SU-DHL-6 (cell line): ENCODE measurements around the gene ATP13A1.

Source experiments
- H2AFZ ChIP-seq: fragments of 200-600 bp; sonication (generic); 2 replicates; pipeline ENCODE4 v1.6.1; 2014; ENCODE audit warnings: low read depth, mild to moderate bottlenecking, moderate library complexity, mixed read lengths, antibody characterized with exemption, low read length; ENCODE audit not compliant: severe bottlenecking
- H3F3A ChIP-seq: fragments of 200-600 bp; shearing (Covaris generic); 2 replicates; pipeline ENCODE4 v1.6.0; 2016; ENCODE audit warnings: antibody characterized with exemption, mild to moderate bottlenecking; ENCODE audit not compliant: insufficient read depth
- H3K27ac ChIP-seq: fragments of 200-600 bp; sonication (generic); 2 replicates; pipeline ENCODE4 v1.5.1; 2016; ENCODE audit warnings: low read depth, mild to moderate bottlenecking, low read length, moderate library complexity, mixed read lengths
- H3K27me3 ChIP-seq: fragments of 200-600 bp; sonication (generic), shearing (Covaris generic); 2 replicates; pipeline ENCODE4 v1.6.0; 2014; ENCODE audit warnings: mild to moderate bottlenecking, low read length
- H3K36me3 ChIP-seq: fragments of 200-600 bp; sonication (generic); 2 replicates; pipeline ENCODE4 v1.6.1; 2014; ENCODE audit warnings: mild to moderate bottlenecking, low read length, mixed read lengths
- H3K4me2 ChIP-seq: fragments of 300-600, 200-600 bp; shearing (Covaris generic), sonication (generic); 2 replicates; pipeline ENCODE4 v1.6.0; 2014; ENCODE audit warnings: low read length, low read depth, mild to moderate bottlenecking; ENCODE audit not compliant: poor library complexity, severe bottlenecking
- H3K4me3 ChIP-seq: fragments of 200-600 bp; sonication (generic); 2 replicates; pipeline ENCODE4 v1.5.1; 2014; ENCODE audit warnings: antibody characterized with exemption, low read length, mild to moderate bottlenecking, mixed read lengths; ENCODE audit not compliant: insufficient read depth, poor library complexity, severe bottlenecking
- H3K79me2 ChIP-seq: fragments of 200-600 bp; sonication (generic); 2 replicates; pipeline ENCODE4 v1.6.1; 2014; ENCODE audit warnings: mild to moderate bottlenecking, low read length, moderate library complexity; ENCODE audit not compliant: insufficient read depth
- H3K9ac ChIP-seq: fragments of 200-600 bp; sonication (generic); 2 replicates; pipeline ENCODE4 v1.7.0; 2014; ENCODE audit warnings: mild to moderate bottlenecking, low read length
- H3K9me2 ChIP-seq: fragments of 200-600 bp; sonication (generic); replicated peaks from 2 replicates; pipeline ENCODE4 v1.6.1; 2014; ENCODE audit warnings: low read length; ENCODE audit not compliant: insufficient read depth
- H3K9me3 ChIP-seq: fragments of 200-600 bp; sonication (generic); 2 replicates; pipeline ENCODE4 v1.6.1; 2014; ENCODE audit warnings: low read length, mixed read lengths; ENCODE audit not compliant: insufficient read depth
- H4K20me1 ChIP-seq: fragments of 200-600 bp; sonication (generic); 2 replicates; pipeline ENCODE4 v1.6.1; 2014; ENCODE audit warnings: low read depth, mild to moderate bottlenecking, antibody characterized with exemption, low read length, moderate library complexity, mixed read lengths
- EZH2phosphoT487 ChIP-seq: fragments of 200-600 bp; sonication (generic), shearing (Covaris generic); conservative IDR thresholded peaks from 2 replicates; pipeline ENCODE4 v1.6.1; 2018; ENCODE audit warnings: mild to moderate bottlenecking, antibody characterized with exemption, low read length, moderate library complexity, mixed read lengths
- TF ChIP-seq, protein P1 (sequence below): fragments of 200-600 bp; sonication (generic); IDR thresholded peaks from one replicate; pipeline ENCODE4 v1.5.1; 2017; ENCODE audit warnings: antibody characterized with exemption, mild to moderate bottlenecking, low read length, moderate library complexity; ENCODE audit not compliant: insufficient read depth, poor library complexity, severe bottlenecking

ATP13A1 gene

DNA sequence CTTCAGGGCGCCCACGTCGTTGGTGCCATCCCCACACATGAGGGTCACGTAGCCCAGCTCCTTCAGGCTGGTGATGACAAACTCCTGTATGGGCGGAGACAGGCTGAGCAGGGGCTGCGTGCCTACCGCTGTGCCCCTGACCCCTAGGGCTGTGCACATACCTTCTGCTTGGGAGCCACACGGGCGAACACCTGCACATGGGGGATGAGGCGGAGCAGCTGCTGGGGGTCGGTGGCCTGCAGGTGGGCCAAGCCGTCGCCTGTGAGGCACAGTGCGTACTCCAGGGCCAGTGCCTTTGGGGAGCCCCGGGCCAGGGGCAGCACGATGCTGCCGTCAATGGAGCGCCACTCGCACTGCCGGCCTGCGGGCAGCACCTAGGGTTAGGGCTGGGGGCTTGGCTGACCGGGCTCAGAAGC, 13.9 kb downstream of the ATP13A1 start:
- Histone ChIP-seq H3K79me2 (no peaks in the 10 kb centered on the region), H3F3A (no peaks in the 10 kb centered on the region), H3K9ac (no peak overlapping the region), H3K4me2 (no peak overlapping the region), H3K4me3 (no peak overlapping the region), H3K27ac (no peak overlapping the region), H3K9me2 (no peaks in the 10 kb centered on the region), H2AFZ (no peak overlapping the region), H4K20me1 (no peaks in the 10 kb centered on the region), H3K36me3 (0 out of 2 replicates have a peak, but pooled peaks cover 3% of the 10 kb centered on the region), H3K27me3 (no peaks in the 10 kb centered on the region), H3K9me3 (no peaks in the 10 kb centered on the region)
- TF ChIP-seq, protein P1, sequence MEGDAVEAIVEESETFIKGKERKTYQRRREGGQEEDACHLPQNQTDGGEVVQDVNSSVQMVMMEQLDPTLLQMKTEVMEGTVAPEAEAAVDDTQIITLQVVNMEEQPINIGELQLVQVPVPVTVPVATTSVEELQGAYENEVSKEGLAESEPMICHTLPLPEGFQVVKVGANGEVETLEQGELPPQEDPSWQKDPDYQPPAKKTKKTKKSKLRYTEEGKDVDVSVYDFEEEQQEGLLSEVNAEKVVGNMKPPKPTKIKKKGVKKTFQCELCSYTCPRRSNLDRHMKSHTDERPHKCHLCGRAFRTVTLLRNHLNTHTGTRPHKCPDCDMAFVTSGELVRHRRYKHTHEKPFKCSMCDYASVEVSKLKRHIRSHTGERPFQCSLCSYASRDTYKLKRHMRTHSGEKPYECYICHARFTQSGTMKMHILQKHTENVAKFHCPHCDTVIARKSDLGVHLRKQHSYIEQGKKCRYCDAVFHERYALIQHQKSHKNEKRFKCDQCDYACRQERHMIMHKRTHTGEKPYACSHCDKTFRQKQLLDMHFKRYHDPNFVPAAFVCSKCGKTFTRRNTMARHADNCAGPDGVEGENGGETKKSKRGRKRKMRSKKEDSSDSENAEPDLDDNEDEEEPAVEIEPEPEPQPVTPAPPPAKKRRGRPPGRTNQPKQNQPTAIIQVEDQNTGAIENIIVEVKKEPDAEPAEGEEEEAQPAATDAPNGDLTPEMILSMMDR: no peak
- no peak for TF ChIP-seq EZH2phosphoT487

DNA sequence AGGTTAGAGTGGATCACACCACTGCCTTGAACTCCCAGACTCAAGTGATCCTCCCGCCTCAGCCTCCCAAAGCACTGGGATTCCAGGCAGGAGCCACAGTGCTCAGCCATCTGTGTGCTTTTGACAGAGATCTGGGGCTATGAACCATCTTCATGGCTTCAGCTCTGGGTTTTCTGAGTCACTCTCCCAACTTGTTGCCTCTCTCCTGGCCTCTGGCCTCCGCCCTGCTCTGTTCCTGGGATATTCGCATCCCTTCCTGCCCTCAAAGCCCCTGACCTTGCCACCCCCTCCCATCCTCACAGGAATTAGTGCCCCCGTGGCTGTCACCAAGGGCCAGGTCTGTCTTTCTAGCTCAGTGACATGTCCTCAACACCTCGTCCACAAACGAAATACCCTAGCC, 14.3 kb downstream of the ATP13A1 start:
- no peaks in the 10 kb centered on the region for H3K9me2 ChIP-seq
- TF ChIP-seq, protein P1: no peak
- no peak for TF ChIP-seq EZH2phosphoT487
- peaks cover 2% of the 10 kb centered on the region for H3F3A ChIP-seq
- H2AFZ ChIP-seq: no peak overlapping the region
- H4K20me1 ChIP-seq: no peaks in the 10 kb centered on the region
- no peak overlapping the region for H3K9ac ChIP-seq
- no peaks in the 10 kb centered on the region for H3K36me3 ChIP-seq
- no peak overlapping the region for H3K27ac ChIP-seq
- no peaks in the 10 kb centered on the region for H3K27me3 ChIP-seq
- H3K4me2 ChIP-seq: no peak overlapping the region
- H3K79me2 ChIP-seq: no peaks in the 10 kb centered on the region
- H3K9me3 ChIP-seq: no peaks in the 10 kb centered on the region
- H3K4me3 ChIP-seq: no peak overlapping the region

DNA sequence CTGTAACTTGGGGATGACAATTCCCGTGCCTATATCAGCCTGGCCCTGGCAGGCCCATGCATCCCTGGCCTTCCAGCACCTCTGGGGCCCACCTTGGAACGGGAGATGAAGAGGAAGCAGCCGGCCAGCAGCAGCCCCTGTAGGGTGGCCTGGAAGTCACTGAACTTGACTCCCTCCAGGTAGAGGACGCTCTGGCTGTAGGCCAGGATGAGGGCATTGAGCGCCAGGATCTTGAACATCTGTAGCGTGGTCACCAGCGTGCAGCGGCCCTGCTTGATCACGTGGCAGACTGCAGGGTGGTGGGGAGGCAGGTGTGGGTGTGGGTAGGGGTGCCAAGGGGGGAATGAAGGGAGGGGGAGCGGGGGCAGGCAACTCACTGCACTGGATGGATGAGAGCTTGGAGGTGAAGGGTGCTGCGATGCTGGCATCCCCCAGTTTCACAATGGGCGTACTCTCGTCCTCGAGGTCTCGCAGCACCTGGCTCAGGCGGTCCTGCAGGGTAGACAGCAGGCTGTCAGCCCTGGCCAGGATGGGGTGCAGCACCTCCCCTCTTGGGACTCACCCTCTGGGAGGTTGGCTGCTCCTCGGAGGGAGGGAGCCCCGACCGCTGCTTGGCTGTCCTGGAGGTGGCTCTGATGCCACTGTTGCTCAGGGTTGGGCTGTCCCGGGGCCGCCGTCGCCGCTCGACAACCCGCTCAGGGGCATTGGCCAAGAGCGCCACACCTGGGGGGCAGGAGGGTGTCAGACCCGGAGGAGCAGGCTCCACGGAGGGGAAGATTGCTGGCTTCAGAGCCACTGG, 16.2 kb downstream of the ATP13A1 start:
- no peak for TF ChIP-seq EZH2phosphoT487
- TF ChIP-seq, protein P1: no peak
- Histone ChIP-seq H3K27ac (no peak overlapping the region), H4K20me1 (no peaks in the 10 kb centered on the region), H2AFZ (no peak overlapping the region), H3K27me3 (no peaks in the 10 kb centered on the region), H3K9me2 (no peaks in the 10 kb centered on the region), H3K4me3 (no peak overlapping the region), H3K79me2 (peaks cover 12% of the 10 kb centered on the region), H3K9me3 (no peaks in the 10 kb centered on the region), H3F3A (peaks cover 8% of the 10 kb centered on the region), H3K36me3 (no peaks in the 10 kb centered on the region), H3K4me2 (no peak overlapping the region), H3K9ac (no peak overlapping the region)
